ENCODE results near the gene REEP6. TPM values are rescaled to one million over a fixed set of nuclear protein-coding genes. Genes with fewer than 3 reads are reported as not detected.

Gene REEP6
- polyA plus RNA-seq, 1 of the 3 experiments (the other 2 are of a cell fraction), result 9.1 TPM

DNA sequence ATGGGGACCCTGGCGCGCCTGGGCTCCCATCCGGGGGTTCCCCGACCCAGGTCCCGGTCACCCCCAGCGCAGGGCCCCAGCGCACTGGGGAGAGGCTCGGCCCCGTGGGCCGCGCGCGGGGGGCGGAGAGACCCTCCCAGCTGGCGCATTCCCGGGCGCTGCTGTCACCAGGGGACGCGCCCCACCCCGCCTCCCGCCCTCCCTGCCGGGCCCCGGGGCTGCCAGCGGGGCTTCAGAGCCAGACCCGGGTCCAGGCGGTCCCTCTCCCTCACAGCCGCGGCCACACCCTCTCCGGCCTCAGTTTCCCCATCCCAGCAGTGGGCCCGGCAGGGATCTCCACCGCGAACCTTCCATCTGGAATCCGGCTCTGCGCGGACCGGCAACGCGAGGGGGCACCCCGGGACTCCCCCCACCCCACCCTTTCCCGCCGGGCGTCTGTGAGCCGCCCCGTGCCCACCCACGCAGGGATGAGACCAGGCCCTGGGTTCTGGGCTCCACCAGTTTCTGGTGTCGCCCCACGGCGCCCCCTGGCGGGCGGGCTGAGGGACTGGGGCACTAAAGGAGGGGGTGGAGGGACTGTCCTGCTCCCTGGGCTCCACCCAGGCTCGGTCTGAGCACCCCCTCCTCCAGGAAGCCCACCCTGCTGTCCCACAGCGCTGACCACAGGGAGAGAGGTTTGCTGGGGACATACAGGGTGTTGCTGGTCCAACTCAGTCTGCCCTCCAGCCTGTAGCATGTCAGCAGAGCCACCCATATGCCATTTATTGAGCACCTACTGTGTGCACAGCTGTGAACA is 22.7 kb downstream of the REEP6 start:
- Histone ChIP-seq H3K4me2 (peak overlapping the region; percentile 85), H2AFZ (ENCODE audit: low read depth) (no peak overlapping the region), H3K27me3 (ENCODE audit: insufficient read depth) (no peaks in the 10 kb centered on the region), H4K20me1 (ENCODE audit: insufficient read depth) (no peaks in the 10 kb centered on the region), H3K79me2 (ENCODE audit: insufficient read depth) (no peaks in the 10 kb centered on the region), H3K4me1 (ENCODE audit: control insufficient read depth in 1 of 2, insufficient read depth in 2 of 2, low read depth in 1 of 2, low read length in 1 of 2) (no peaks in the 10 kb centered on the region), H3K27ac (ENCODE audit: low read depth in 2 of 2, low read length in 1 of 2) (no peak overlapping the region), H3K9ac (peak overlapping the region; percentile 73), H3K9me2 (no peaks in the 10 kb centered on the region), H3K9me3 (no peaks in the 10 kb centered on the region), H3K4me3 (ENCODE audit: low read depth in 2 of 2, low read length in 1 of 2) (peak overlapping the region; percentile 52 to 65), H3F3A (replicated peaks; ENCODE audit: insufficient read depth) (peaks cover 16% of the 10 kb centered on the region), H3K36me3 (replicated peaks in 1 of 2; ENCODE audit: control insufficient read depth in 1 of 2, insufficient read depth in 2 of 2, low read length in 1 of 2) (no peaks in the 10 kb centered on the region)
- CTCF ChIA-PET, result interaction anchor here (1.1 to 1.4 kb wide), 2 partner anchors 33 to 158 kb away, joined by 3 to 11 read pairs; no protein-coding TSS in a partner anchor
- peak; percentile 75 for DNase-seq
- POLR2A ChIA-PET, result no interaction called here
- no peak for TF ChIP-seq EP300 (IDR thresholded peaks at IDR 0.05; ENCODE audit: borderline replicate concordance in 1 of 2, low read depth in 1 of 2, low read length in 1 of 2)
- TF ChIP-seq, protein P1, sequence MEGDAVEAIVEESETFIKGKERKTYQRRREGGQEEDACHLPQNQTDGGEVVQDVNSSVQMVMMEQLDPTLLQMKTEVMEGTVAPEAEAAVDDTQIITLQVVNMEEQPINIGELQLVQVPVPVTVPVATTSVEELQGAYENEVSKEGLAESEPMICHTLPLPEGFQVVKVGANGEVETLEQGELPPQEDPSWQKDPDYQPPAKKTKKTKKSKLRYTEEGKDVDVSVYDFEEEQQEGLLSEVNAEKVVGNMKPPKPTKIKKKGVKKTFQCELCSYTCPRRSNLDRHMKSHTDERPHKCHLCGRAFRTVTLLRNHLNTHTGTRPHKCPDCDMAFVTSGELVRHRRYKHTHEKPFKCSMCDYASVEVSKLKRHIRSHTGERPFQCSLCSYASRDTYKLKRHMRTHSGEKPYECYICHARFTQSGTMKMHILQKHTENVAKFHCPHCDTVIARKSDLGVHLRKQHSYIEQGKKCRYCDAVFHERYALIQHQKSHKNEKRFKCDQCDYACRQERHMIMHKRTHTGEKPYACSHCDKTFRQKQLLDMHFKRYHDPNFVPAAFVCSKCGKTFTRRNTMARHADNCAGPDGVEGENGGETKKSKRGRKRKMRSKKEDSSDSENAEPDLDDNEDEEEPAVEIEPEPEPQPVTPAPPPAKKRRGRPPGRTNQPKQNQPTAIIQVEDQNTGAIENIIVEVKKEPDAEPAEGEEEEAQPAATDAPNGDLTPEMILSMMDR (IDR thresholded peaks at IDR 0.05), result peak; percentile 71
- 0 out of 2 replicates have a peak, but pooled peaks have one; percentile 5 for TF ChIP-seq SMC3 (IDR thresholded peaks at IDR 0.05; ENCODE audit: low read depth, low read length)
- 6% methylated on average over 9 of the region's 52 CpGs for WGBS (ENCODE audit: low lambda C conversion rate)

DNA sequence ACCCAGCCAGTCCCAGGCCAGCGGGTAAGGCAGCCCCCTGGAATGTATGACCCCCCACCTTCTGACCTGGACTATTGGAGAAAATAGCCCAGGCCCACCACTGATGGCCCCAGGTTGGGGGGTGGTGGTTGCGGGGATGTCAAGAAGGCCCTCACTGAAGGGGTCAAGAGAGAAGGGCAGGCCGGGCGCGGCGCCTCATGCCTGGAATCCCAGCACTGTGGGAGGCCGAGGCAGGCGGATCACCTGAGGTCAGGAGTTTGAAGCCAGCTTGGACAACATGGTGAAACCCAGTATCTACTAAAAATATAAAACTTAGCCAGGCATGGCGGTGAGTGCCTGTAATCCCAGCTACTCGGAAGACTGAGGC is 23.3 kb downstream of the REEP6 start:
- no peak for DNase-seq
- H3K9me2 ChIP-seq, result no peaks in the 10 kb centered on the region
- POLR2A ChIA-PET, result no interaction called here
- H3K27me3 ChIP-seq (ENCODE audit: insufficient read depth), result no peaks in the 10 kb centered on the region
- H4K20me1 ChIP-seq (ENCODE audit: insufficient read depth), result no peaks in the 10 kb centered on the region
- H3K4me2 ChIP-seq, result no peak overlapping the region
- H3K9me3 ChIP-seq, result no peaks in the 10 kb centered on the region
- no peaks in the 10 kb centered on the region for H3K79me2 ChIP-seq (ENCODE audit: insufficient read depth)
- H3K4me1 ChIP-seq (ENCODE audit: control insufficient read depth in 1 of 2, insufficient read depth in 2 of 2, low read depth in 1 of 2, low read length in 1 of 2), result no peaks in the 10 kb centered on the region
- TF ChIP-seq TAF1 (IDR thresholded peaks at IDR 0.05; ENCODE audit: borderline replicate concordance, low read depth, low read length) (no peak), GABPA (IDR thresholded peaks at IDR 0.05; ENCODE audit: low read depth) (no peak), RXRA (IDR thresholded peaks at IDR 0.05; ENCODE audit: borderline replicate concordance, low read depth) (no peak), EZH2phosphoT487 (IDR thresholded peaks at IDR 0.05; ENCODE audit: borderline replicate concordance, low read depth) (no peak), NRF1 (IDR thresholded peaks at IDR 0.05; ENCODE audit: low read depth, low read length) (no peak), MXI1 (IDR thresholded peaks at IDR 0.05; ENCODE audit: low read depth, low read length) (no peak), FOXM1 (IDR thresholded peaks at IDR 0.05; ENCODE audit: low read depth) (no peak), ELF1 (IDR thresholded peaks at IDR 0.05) (no peak), RCOR1 (IDR thresholded peaks at IDR 0.05; ENCODE audit: low read length) (no peak), FOXJ3 (CRISPR knock-in tag; IDR thresholded peaks at IDR 0.05) (no peak), EP300 (IDR thresholded peaks at IDR 0.05; ENCODE audit: borderline replicate concordance in 1 of 2, low read depth in 1 of 2, low read length in 1 of 2) (no peak), GATA2 (CRISPR knock-in tag; IDR thresholded peaks at IDR 0.05) (no peak), NFIC (IDR thresholded peaks at IDR 0.05; ENCODE audit: borderline replicate concordance) (no peak), RFX5 (IDR thresholded peaks at IDR 0.05; ENCODE audit: low read length) (no peak), TEAD4 (IDR thresholded peaks at IDR 0.05; ENCODE audit: borderline replicate concordance, insufficient read depth) (no peak), CHD2 (IDR thresholded peaks at IDR 0.05; ENCODE audit: low read length, partially characterized antibody) (no peak)
- TF ChIP-seq, protein P2, sequence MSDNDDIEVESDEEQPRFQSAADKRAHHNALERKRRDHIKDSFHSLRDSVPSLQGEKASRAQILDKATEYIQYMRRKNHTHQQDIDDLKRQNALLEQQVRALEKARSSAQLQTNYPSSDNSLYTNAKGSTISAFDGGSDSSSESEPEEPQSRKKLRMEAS (IDR thresholded peaks at IDR 0.05; ENCODE audit: low read depth), result no peak
- TF ChIP-seq, protein P3, sequence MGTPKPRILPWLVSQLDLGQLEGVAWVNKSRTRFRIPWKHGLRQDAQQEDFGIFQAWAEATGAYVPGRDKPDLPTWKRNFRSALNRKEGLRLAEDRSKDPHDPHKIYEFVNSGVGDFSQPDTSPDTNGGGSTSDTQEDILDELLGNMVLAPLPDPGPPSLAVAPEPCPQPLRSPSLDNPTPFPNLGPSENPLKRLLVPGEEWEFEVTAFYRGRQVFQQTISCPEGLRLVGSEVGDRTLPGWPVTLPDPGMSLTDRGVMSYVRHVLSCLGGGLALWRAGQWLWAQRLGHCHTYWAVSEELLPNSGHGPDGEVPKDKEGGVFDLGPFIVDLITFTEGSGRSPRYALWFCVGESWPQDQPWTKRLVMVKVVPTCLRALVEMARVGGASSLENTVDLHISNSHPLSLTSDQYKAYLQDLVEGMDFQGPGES (IDR thresholded peaks at IDR 0.05; ENCODE audit: low read depth, low read length), result no peak
- CTCF ChIA-PET, result interaction anchor here (1.1 to 1.4 kb wide), 2 partner anchors 32 to 158 kb away, joined by 3 to 11 read pairs; no protein-coding TSS in a partner anchor
- WGBS (ENCODE audit: low lambda C conversion rate), result 74% methylated on average over 10 of the region's 10 CpGs
- H3K9ac ChIP-seq, result no peak overlapping the region
- H3K27ac ChIP-seq (ENCODE audit: low read depth in 2 of 2, low read length in 1 of 2), result no peak overlapping the region
- peaks cover 12% of the 10 kb centered on the region for H3F3A ChIP-seq (replicated peaks; ENCODE audit: insufficient read depth)
- no peaks in the 10 kb centered on the region for H3K36me3 ChIP-seq (replicated peaks in 1 of 2; ENCODE audit: control insufficient read depth in 1 of 2, insufficient read depth in 2 of 2, low read length in 1 of 2)
- no peak overlapping the region for H3K4me3 ChIP-seq (ENCODE audit: low read depth in 2 of 2, low read length in 1 of 2)
- H2AFZ ChIP-seq (ENCODE audit: low read depth), result no peak overlapping the region

Measured in SK-N-SH (cell line).